Stimulated activated effector memory CD8-positive, alpha-beta T cell treated with anti-CD3 and anti-CD28 coated beads, Interleukin-12 subunit alpha, Interleukin-12 subunit beta, amount 100 ng/mL, for 72 hours (primary cell): ENCODE measurements around the gene FAM180A.
"Not testable (repeated sequence)": the region's sequence is repeated elsewhere in the genome, so short reads cannot be mapped to it uniquely, and the experiment has no call there.

Source experiments
- ATAC-seq: fragments of 150-1000 bp; cut with Tn5 transposase; 2 replicates; pipeline ENCODE4 v1.10.0; 2021
- DNase-seq, 2 donors: peaks; one replicate each; pipeline ENCODE4 v3.0.0; 2021 to 2022; ENCODE audit warnings: low spot score in 2 of 2
- H3K27ac Mint-ChIP-seq: one replicate; pipeline ENCODE4 v1.8.0; 2022; ENCODE audit warnings: mild to moderate bottlenecking, mixed read lengths
- H3K36me3 Mint-ChIP-seq: one replicate; pipeline ENCODE4 v1.8.0; 2022; ENCODE audit warnings: mild to moderate bottlenecking, mixed read lengths
- H3K4me1 Mint-ChIP-seq: one replicate; pipeline ENCODE4 v1.8.0; 2022; ENCODE audit warnings: mixed read lengths
- H3K4me3 Mint-ChIP-seq: one replicate; pipeline ENCODE4 v1.8.0; 2022; ENCODE audit warnings: mild to moderate bottlenecking, mixed read lengths
- H3K9me3 Mint-ChIP-seq: one replicate; pipeline ENCODE4 v1.8.0; 2022; ENCODE audit warnings: mixed read lengths

The FAM180A gene

DNA sequence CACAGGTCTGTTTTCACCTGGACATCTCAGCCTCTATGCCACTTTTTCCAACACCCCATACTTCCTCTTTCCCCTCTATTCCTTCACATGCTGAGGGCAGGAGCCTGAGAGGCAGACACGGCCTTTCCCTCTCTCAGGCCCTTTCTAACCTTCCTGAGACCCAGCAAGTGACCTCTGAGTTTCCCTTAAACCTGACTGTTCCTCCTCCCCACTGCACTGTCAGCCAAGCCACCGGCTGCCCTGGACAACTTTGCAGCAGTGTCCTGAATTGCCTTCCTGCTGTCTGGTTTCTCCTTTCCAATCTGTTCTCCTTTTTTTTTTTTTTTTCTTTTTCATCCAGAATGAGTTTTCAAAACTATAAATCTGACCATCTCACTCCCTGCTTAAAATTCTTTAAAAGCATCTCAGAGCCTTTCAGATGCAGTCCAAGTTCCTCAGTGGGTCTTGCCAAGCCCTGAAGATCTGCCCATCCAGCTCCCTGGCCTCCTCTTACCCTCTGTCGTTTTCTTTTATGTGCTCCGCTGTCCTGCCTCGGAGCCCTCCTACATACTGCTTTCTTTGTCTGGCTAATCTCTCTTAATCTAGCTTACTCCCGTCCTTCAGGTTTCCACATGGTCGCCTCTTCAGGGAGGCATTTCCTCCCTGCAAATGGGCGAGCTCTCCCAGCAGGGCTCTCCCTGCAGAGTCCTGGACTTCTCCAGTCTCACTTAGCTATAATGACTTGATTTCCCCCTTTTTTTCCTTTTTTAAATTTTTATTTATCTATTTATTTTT, 51.1 kb downstream of the FAM180A start:
- no peaks in the 10 kb centered on the region for H3K9me3 Mint-ChIP-seq
- ATAC-seq, result no peak
- no peaks in the 10 kb centered on the region for H3K4me1 Mint-ChIP-seq
- H3K27ac Mint-ChIP-seq, result peak overlapping the region; percentile 52
- H3K4me3 Mint-ChIP-seq, result no peak overlapping the region
- no peak for DNase-seq
- H3K36me3 Mint-ChIP-seq, result no peaks in the 10 kb centered on the region

DNA sequence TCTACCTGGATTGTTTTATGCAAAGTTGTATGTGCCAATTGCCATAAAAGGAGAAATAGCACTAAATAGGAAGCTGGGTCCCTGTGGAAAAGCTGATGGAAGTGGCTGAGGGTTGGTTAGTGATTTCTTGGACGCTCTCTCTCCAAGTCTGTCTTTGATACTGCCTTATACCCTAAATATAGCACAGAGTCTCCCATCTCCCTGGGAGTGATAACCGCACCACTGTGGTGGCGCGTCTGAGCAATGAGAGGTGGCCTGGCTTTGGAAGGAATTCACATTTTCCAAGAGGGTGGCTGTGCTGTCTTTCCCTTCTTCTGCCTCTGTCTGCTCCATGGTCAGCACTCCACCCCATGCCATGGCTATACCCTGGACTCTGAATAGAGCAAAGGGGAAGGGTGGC, 55.1 kb downstream of the FAM180A start:
- no peaks in the 10 kb centered on the region for H3K4me1 Mint-ChIP-seq
- no peak overlapping the region for H3K4me3 Mint-ChIP-seq
- DNase-seq (no peak), ATAC-seq (no peak)
- no peaks in the 10 kb centered on the region for H3K36me3 Mint-ChIP-seq
- no peak overlapping the region for H3K27ac Mint-ChIP-seq
- H3K9me3 Mint-ChIP-seq, result no peaks in the 10 kb centered on the region

DNA sequence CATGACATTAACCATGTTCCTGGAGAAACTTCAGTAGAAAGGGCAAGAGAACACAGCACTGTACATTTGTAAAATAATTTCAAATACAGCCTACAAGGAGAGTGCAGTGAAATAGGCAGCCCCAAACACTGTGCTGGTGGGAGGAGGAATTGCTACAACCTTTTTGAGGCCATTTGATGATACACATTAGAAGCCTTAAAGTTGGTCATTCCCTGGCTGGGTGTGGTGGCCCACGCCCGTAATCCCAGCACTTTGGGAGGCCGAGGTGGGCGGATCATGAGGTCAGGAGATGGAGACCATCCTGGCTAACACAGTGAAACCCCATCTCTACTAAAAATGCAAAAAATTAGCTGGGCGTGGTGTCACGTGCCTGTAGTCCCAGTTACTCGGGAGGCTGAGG, 56.0 kb downstream of the FAM180A start:
- not testable (repeated sequence) for DNase-seq, H3K36me3 Mint-ChIP-seq, H3K4me1 Mint-ChIP-seq

GRCh38 chr7:135692055-135692454, 56.6 kb downstream of the FAM180A start:
- Mint-ChIP-seq H3K36me3 (no peaks in the 10 kb centered on the region), H3K9me3 (no peaks in the 10 kb centered on the region), H3K4me1 (no peaks in the 10 kb centered on the region), H3K27ac (no peak overlapping the region), H3K4me3 (no peak overlapping the region)
- ATAC-seq (no peak), DNase-seq (no peak)

More for the DNA sequence above, 56.0 kb downstream of the FAM180A start:
- H3K4me3 Mint-ChIP-seq, ATAC-seq, H3K27ac Mint-ChIP-seq, H3K9me3 Mint-ChIP-seq: not testable (repeated sequence)

GRCh38 chr7:135690566-135690965, 58.0 kb downstream of the FAM180A start:
- ATAC-seq (no peak), DNase-seq (no peak)
- Mint-ChIP-seq H3K4me3 (no peak overlapping the region), H3K27ac (no peak overlapping the region), H3K36me3 (no peaks in the 10 kb centered on the region), H3K9me3 (no peaks in the 10 kb centered on the region), H3K4me1 (no peaks in the 10 kb centered on the region)

- H3K36me3 Mint-ChIP-seq, result peaks cover 7% of the 10 kb centered on the region
- no peak overlapping the region for H3K4me3 Mint-ChIP-seq
- H3K4me1 Mint-ChIP-seq, result no peaks in the 10 kb centered on the region
- H3K27ac Mint-ChIP-seq, result no peak overlapping the region
- no peak for DNase-seq
- H3K9me3 Mint-ChIP-seq, result no peaks in the 10 kb centered on the region
- ATAC-seq, result no peak
These were observed 61.1 kb downstream of the FAM180A start for GRCh38 chr7:135687466-135687865.

- Mint-ChIP-seq H3K9me3 (no peaks in the 10 kb centered on the region), H3K4me1 (peaks cover 2% of the 10 kb centered on the region), H3K4me3 (no peak overlapping the region), H3K27ac (no peak overlapping the region), H3K36me3 (peaks cover 7% of the 10 kb centered on the region)
- ATAC-seq, result no peak
- DNase-seq, result no peak
These were observed 63.1 kb downstream of the FAM180A start for GRCh38 chr7:135685306-135686084.

GRCh38 chr7:135684699-135685098, 63.9 kb downstream of the FAM180A start:
- Mint-ChIP-seq H3K4me1 (peaks cover 6% of the 10 kb centered on the region), H3K9me3 (no peaks in the 10 kb centered on the region), H3K36me3 (peaks cover 7% of the 10 kb centered on the region), H3K4me3 (no peak overlapping the region), H3K27ac (peak overlapping the region; percentile 12)
- DNase-seq (no peak), ATAC-seq (no peak)

GRCh38 chr7:135684136-135684535, 64.5 kb downstream of the FAM180A start:
- Mint-ChIP-seq H3K9me3 (no peaks in the 10 kb centered on the region), H3K36me3 (peaks cover 7% of the 10 kb centered on the region), H3K4me3 (no peak overlapping the region), H3K4me1 (peaks cover 6% of the 10 kb centered on the region), H3K27ac (peak overlapping the region; percentile 12)
- DNase-seq (no peak), ATAC-seq (no peak)

GRCh38 chr7:135683609-135684008, 65.0 kb downstream of the FAM180A start:
- Mint-ChIP-seq H3K36me3 (peaks cover 7% of the 10 kb centered on the region), H3K9me3 (no peaks in the 10 kb centered on the region), H3K4me1 (peaks cover 6% of the 10 kb centered on the region), H3K4me3 (no peak overlapping the region), H3K27ac (no peak overlapping the region)
- no peak for DNase-seq
- ATAC-seq, result no peak

- Mint-ChIP-seq H3K4me3 (no peak overlapping the region), H3K4me1 (peaks cover 6% of the 10 kb centered on the region), H3K27ac (no peak overlapping the region), H3K9me3 (no peaks in the 10 kb centered on the region), H3K36me3 (peaks cover 14% of the 10 kb centered on the region)
- ATAC-seq, result no peak
- DNase-seq, result no peak
These were observed 66.4 kb downstream of the FAM180A start for GRCh38 chr7:135682191-135682590.

DNA sequence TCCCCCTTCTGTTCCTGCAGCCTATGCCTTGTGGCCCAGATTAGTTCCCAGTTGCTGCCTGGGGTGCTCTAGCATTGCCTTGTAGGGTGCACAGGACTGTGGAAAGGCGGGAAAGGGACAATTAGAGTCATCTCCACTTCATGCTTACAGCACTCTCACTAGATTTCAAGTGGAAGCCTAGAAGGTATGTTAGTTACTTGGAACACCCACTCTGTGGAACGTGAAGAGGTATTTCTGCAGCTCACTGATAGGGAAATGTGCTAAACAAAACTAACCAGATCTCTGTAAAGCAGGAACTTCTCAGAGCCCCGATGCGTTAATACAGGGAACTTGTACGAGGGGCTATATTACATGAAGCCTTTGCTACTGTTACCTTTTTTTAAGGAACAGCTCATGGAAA, 66.9 kb downstream of the FAM180A start:
- Mint-ChIP-seq H3K9me3 (no peaks in the 10 kb centered on the region), H3K36me3 (peaks cover 18% of the 10 kb centered on the region), H3K4me1 (peaks cover 6% of the 10 kb centered on the region), H3K27ac (no peak overlapping the region), H3K4me3 (no peak overlapping the region)
- no peak for DNase-seq
- no peak for ATAC-seq
